SK-N-SH treated with all-trans-retinoic acid at 6 μM for 48 hours (cell line): ENCODE data around the gene CDPF1.

Experiments used
- ATAC-seq: fragments of 200-7000 bp; cut with Tn5 transposase; 3 replicates; pipeline ENCODE4 v1.9.1; 2020; ENCODE audit warnings: mild to moderate bottlenecking, moderate library complexity
- ARNTL ChIP-seq: fragments of 450-650 bp; formaldehyde crosslinking; IDR thresholded peaks from 2 replicates; pipeline ENCODE4 v1.5.0; 2020; ENCODE audit warnings: low read depth, mild to moderate bottlenecking, moderate library complexity, borderline replicate concordance
- BACH2 ChIP-seq: fragments of 250-450 bp; sonication (Bioruptor Pico); IDR thresholded peaks from 2 replicates; pipeline ENCODE4 v1.9.0; 2021; ENCODE audit warnings: mild to moderate bottlenecking, borderline replicate concordance
- CSDC2 ChIP-seq: fragments of 250-450 bp; sonication (Bioruptor Pico); IDR thresholded peaks from 2 replicates; pipeline ENCODE4 v1.5.0; 2020; ENCODE audit warnings: mild to moderate bottlenecking, moderate library complexity
- ESRRG ChIP-seq: fragments of 250-450 bp; sonication (Bioruptor Pico); IDR thresholded peaks from 2 replicates; pipeline ENCODE4 v1.6.1; 2021; ENCODE audit warnings: mild to moderate bottlenecking
- GLIS3 ChIP-seq: fragments of 250-450 bp; sonication (Bioruptor Pico); IDR thresholded peaks from 2 replicates; pipeline ENCODE4 v1.5.0; 2020; ENCODE audit warnings: mild to moderate bottlenecking, moderate library complexity
- ISL1 ChIP-seq: fragments of 250-450 bp; sonication (Bioruptor Pico); IDR thresholded peaks from 2 replicates; pipeline ENCODE4 v2.1.2; 2022; ENCODE audit warnings: mild to moderate bottlenecking, moderate library complexity
- OSR1 ChIP-seq: fragments of 250-450 bp; sonication (Bioruptor Pico); IDR thresholded peaks from 2 replicates; pipeline ENCODE4 v1.8.0; 2022; ENCODE audit warnings: moderate library complexity, mild to moderate bottlenecking, inconsistent platforms
- PPARA ChIP-seq: fragments of 250-450 bp; sonication (Bioruptor Pico); IDR thresholded peaks from 2 replicates; pipeline ENCODE4 v1.5.0; 2020; ENCODE audit warnings: mild to moderate bottlenecking, borderline replicate concordance
- SNAI2 ChIP-seq: fragments of 250-450 bp; sonication (Bioruptor Pico); IDR thresholded peaks from 2 replicates; pipeline ENCODE4 v1.5.0; 2020; ENCODE audit warnings: mild to moderate bottlenecking, moderate library complexity
- TCF4 ChIP-seq: fragments of 250-450 bp; sonication (Bioruptor Pico); IDR thresholded peaks from 2 replicates; pipeline ENCODE4 v1.8.0; 2021; ENCODE audit warnings: mild to moderate bottlenecking, moderate library complexity, borderline replicate concordance
- TOX ChIP-seq: fragments of 250-450 bp; sonication (Bioruptor Pico); IDR thresholded peaks from 2 replicates; pipeline ENCODE4 v1.8.0; 2021; ENCODE audit warnings: mild to moderate bottlenecking, moderate library complexity, borderline replicate concordance
- ZFP3 ChIP-seq: fragments of 250-450 bp; sonication (Bioruptor Pico); IDR thresholded peaks from 2 replicates; pipeline ENCODE4 v1.5.0; 2020; ENCODE audit warnings: mild to moderate bottlenecking, moderate library complexity
- ZNF565 ChIP-seq: fragments of 450-650 bp; formaldehyde crosslinking; conservative IDR thresholded peaks from 2 replicates; pipeline ENCODE4 v1.5.0; 2020; ENCODE audit warnings: low read depth, mild to moderate bottlenecking, moderate library complexity
- ZNF70 ChIP-seq: fragments of 450-650 bp; formaldehyde crosslinking; IDR thresholded peaks from 2 replicates; pipeline ENCODE4 v1.5.0; 2020; ENCODE audit warnings: mild to moderate bottlenecking, moderate library complexity
- TF ChIP-seq, protein P1 (sequence below): fragments of 250-450 bp; sonication (Bioruptor Pico); IDR thresholded peaks from 2 replicates; pipeline ENCODE4 v1.5.0; 2020; ENCODE audit warnings: mild to moderate bottlenecking, moderate library complexity
- TF ChIP-seq, protein P2 (sequence below): fragments of 250-450 bp; sonication (Bioruptor Pico); IDR thresholded peaks from 2 replicates; pipeline ENCODE4 v1.5.1; 2021; ENCODE audit warnings: mild to moderate bottlenecking, moderate library complexity
- TF ChIP-seq, protein P3 (sequence below): fragments of 250-450 bp; sonication (Bioruptor Pico); IDR thresholded peaks from 2 replicates; pipeline ENCODE4 v1.8.0; 2021; ENCODE audit warnings: low read depth, mild to moderate bottlenecking, moderate library complexity, borderline replicate concordance
- TF ChIP-seq, protein P4 (sequence below): fragments of 250-450 bp; sonication (Bioruptor Pico); IDR thresholded peaks from 2 replicates; pipeline ENCODE4 v1.8.0; 2020; ENCODE audit warnings: mild to moderate bottlenecking, moderate library complexity, borderline replicate concordance
- TF ChIP-seq, protein P5 (sequence below): fragments of 250-450 bp; sonication (Bioruptor Pico); IDR thresholded peaks from 2 replicates; pipeline ENCODE4 v1.5.1; 2020; ENCODE audit warnings: low read depth, mild to moderate bottlenecking, moderate library complexity

The CDPF1 gene

DNA sequence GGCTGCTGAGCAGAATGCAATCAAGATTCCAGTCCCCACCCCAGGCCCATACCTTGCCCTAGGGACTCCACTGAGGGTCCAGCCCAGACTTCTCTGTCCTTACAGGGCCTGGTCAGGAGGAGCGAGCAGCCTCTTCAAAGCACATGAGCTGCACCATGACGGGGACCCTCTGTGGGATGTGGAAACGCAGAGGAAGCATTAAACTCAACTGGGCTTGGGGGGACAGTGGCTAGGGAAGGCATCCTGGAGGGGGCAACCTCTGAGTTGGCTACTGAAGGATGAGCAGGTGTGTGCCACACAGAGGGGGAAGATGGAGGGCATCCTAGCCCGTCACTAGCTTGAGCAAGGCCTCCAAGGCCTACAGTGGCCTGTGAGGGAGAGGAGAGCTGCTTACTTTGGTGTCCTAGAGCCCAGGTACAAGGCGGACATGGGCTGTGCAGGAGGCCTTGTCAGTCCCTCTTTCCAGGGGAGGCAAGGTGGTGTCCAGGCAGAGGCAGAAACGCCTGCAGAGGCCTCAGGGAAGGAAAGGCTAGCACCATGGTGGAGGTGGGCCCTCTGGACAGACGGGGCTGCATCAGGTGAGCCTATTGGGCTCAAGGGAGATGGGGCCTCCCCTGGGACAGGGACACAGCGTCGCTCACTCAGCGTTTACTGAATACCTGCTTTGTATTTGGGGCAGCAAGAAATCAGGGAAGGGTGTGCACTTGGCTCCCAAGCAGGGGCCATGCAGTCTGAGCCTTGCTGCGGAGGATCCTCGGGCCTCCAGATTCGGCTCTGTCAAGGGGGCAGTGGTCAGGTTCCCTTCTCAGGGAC is 32.0 kb upstream of the CDPF1 start (continued):
- TF ChIP-seq, protein P1, sequence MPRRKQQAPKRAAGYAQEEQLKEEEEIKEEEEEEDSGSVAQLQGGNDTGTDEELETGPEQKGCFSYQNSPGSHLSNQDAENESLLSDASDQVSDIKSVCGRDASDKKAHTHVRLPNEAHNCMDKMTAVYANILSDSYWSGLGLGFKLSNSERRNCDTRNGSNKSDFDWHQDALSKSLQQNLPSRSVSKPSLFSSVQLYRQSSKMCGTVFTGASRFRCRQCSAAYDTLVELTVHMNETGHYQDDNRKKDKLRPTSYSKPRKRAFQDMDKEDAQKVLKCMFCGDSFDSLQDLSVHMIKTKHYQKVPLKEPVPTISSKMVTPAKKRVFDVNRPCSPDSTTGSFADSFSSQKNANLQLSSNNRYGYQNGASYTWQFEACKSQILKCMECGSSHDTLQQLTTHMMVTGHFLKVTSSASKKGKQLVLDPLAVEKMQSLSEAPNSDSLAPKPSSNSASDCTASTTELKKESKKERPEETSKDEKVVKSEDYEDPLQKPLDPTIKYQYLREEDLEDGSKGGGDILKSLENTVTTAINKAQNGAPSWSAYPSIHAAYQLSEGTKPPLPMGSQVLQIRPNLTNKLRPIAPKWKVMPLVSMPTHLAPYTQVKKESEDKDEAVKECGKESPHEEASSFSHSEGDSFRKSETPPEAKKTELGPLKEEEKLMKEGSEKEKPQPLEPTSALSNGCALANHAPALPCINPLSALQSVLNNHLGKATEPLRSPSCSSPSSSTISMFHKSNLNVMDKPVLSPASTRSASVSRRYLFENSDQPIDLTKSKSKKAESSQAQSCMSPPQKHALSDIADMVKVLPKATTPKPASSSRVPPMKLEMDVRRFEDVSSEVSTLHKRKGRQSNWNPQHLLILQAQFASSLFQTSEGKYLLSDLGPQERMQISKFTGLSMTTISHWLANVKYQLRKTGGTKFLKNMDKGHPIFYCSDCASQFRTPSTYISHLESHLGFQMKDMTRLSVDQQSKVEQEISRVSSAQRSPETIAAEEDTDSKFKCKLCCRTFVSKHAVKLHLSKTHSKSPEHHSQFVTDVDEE (CRISPR knock-in tag): no peak
- TF ChIP-seq, all 23 proteins: peak for 0

DNA sequence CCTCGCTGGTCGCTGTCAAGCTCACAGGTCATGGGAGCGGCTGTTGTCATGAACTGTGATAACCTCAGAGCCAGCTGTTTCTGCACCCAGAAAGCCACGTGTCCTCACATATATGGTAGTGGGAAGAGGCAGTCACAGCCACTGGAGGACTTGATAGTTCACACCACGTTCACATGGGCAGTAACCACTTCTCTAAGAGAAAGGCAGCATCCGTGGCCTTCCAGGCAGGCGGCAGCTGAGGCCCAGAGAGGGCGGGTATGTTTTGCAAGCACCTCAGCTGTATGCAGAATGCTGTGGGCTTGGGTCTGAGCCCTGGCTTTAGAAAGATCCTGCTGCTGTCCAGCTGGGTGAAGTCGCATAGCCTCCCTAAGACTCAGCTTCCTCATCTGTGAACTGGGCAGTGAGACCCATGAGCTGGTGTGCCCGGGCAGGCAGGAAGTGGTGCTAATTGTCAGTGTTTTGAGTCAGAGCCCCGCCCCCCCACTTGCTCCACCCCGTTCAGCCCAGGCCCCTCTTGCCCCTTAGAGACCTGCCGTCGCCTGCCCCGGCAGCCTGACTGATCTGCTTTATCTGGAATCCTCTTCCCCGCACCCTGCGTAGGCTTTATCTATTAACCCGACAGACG is 31.0 kb upstream of the CDPF1 start:
- ATAC-seq: no peak
- TF ChIP-seq, protein P2, sequence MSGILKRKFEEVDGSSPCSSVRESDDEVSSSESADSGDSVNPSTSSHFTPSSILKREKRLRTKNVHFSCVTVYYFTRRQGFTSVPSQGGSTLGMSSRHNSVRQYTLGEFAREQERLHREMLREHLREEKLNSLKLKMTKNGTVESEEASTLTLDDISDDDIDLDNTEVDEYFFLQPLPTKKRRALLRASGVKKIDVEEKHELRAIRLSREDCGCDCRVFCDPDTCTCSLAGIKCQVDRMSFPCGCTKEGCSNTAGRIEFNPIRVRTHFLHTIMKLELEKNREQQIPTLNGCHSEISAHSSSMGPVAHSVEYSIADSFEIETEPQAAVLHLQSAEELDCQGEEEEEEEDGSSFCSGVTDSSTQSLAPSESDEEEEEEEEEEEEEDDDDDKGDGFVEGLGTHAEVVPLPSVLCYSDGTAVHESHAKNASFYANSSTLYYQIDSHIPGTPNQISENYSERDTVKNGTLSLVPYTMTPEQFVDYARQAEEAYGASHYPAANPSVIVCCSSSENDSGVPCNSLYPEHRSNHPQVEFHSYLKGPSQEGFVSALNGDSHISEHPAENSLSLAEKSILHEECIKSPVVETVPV (CRISPR knock-in tag): no peak
- TF ChIP-seq ISL1 (CRISPR knock-in tag) (no peak), GLIS3 (no peak), ZFP3 (CRISPR knock-in tag) (no peak), ZNF70 (CRISPR knock-in tag) (no peak), SNAI2 (CRISPR knock-in tag) (no peak), BACH2 (CRISPR knock-in tag) (no peak), OSR1 (CRISPR knock-in tag) (no peak), ESRRG (CRISPR knock-in tag) (no peak)
- TF ChIP-seq, protein P1 (CRISPR knock-in tag): no peak
- TF ChIP-seq, protein P3, sequence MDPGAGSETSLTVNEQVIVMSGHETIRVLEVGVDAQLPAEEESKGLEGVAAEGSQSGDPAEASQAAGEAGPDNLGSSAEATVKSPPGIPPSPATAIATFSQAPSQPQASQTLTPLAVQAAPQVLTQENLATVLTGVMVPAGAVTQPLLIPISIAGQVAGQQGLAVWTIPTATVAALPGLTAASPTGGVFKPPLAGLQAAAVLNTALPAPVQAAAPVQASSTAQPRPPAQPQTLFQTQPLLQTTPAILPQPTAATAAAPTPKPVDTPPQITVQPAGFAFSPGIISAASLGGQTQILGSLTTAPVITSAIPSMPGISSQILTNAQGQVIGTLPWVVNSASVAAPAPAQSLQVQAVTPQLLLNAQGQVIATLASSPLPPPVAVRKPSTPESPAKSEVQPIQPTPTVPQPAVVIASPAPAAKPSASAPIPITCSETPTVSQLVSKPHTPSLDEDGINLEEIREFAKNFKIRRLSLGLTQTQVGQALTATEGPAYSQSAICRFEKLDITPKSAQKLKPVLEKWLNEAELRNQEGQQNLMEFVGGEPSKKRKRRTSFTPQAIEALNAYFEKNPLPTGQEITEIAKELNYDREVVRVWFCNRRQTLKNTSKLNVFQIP (CRISPR knock-in tag): no peak

DNA sequence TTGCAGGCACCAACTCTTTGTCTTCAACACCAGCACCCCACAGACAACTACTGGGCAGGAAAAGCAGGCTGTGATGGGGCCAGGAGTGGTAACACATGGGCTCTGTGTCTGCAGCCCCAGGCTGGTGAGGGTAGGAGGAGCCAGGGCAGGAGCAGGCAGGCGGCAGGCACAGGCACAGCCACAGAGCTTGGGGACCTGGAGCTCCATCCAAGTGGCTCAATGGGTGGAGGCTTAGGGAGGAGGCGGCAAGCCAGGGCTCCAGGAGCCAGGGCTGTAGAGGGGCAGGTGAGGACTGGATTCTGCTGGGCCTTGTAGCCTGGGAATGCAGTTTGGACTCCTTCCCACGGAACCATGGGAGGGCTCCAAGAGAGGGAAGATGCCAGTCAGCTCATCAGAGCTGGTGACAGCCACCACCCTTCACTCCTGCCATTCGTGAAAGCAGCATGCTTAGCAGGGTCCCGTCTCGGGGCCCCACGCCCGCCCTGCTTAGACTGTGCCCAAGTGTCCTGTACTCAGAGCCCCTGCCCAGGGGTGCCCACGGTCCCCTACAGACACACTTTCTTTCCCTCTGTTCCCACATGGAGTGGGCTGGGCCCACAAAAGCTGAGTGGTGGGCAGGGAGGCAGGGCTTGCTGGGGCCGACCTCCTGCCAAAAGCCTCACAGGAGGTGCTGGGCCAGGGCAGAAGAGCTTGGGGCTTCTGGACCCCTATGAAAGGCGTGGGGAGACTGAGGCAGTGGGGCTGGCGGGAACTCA is 30.1 kb upstream of the CDPF1 start:
- ATAC-seq: no peak
- no peak for TF ChIP-seq OSR1 (CRISPR knock-in tag)

DNA sequence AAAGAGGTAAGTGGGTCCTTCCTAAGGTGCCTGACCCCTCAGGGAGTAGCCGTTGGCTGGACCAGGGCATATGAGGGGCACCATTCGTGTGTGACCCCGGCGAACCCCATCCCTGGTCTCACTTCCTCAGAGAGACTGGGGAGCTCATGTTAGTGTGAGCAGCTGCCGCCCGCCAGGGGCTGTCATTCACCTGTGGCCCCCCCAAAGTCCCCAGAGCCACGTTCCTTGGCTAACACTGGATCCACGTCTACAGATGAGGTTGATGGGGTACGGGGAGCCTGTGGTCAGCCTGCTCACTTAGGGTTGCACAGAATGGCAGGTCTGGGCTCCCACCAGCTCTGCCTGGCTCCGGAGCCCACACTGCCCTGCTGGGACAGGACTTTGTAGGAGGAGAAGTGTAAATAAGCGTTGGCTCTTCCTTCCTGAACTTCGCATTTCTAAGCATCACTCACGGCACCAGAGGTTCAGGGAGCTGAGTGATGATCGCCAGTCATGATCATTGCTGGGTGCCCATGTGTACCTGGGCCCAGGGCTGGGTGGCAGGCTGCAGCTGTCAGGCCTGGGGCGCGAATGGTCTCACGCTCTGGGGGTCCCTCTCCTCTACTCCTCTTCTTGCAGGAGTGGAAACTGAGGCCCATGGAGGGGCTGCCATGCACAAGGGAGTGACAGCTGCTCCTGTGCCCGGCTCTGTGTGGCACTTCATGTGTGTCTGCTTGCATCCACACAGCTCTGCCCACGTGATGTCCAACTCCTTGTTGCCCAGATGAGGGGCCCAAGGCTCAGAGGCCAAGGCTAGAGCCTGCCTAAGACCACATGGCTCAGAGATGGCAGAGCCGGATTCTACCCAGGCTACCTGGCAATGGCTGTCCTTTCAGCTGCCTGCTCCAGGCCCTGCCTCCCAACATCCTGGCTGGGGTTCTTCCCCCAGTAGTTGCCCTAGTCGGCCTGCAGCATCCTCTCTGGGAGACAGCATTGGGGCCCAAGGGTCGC is 28.9 kb upstream of the CDPF1 start:
- no peak for ATAC-seq
- TF ChIP-seq GLIS3: no peak
- TF ChIP-seq, protein P4, sequence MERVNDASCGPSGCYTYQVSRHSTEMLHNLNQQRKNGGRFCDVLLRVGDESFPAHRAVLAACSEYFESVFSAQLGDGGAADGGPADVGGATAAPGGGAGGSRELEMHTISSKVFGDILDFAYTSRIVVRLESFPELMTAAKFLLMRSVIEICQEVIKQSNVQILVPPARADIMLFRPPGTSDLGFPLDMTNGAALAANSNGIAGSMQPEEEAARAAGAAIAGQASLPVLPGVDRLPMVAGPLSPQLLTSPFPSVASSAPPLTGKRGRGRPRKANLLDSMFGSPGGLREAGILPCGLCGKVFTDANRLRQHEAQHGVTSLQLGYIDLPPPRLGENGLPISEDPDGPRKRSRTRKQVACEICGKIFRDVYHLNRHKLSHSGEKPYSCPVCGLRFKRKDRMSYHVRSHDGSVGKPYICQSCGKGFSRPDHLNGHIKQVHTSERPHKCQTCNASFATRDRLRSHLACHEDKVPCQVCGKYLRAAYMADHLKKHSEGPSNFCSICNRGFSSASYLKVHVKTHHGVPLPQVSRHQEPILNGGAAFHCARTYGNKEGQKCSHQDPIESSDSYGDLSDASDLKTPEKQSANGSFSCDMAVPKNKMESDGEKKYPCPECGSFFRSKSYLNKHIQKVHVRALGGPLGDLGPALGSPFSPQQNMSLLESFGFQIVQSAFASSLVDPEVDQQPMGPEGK: no peak
- no peak for TF ChIP-seq TCF4 (CRISPR knock-in tag)
- no peak for TF ChIP-seq ISL1 (CRISPR knock-in tag)
- TF ChIP-seq TOX: no peak
- TF ChIP-seq BACH2 (CRISPR knock-in tag): no peak
- TF ChIP-seq ZNF565 (CRISPR knock-in tag): no peak
- no peak for TF ChIP-seq ARNTL (CRISPR knock-in tag)
- no peak for TF ChIP-seq ESRRG (CRISPR knock-in tag)
- TF ChIP-seq ZFP3 (CRISPR knock-in tag): no peak
- TF ChIP-seq, protein P5, sequence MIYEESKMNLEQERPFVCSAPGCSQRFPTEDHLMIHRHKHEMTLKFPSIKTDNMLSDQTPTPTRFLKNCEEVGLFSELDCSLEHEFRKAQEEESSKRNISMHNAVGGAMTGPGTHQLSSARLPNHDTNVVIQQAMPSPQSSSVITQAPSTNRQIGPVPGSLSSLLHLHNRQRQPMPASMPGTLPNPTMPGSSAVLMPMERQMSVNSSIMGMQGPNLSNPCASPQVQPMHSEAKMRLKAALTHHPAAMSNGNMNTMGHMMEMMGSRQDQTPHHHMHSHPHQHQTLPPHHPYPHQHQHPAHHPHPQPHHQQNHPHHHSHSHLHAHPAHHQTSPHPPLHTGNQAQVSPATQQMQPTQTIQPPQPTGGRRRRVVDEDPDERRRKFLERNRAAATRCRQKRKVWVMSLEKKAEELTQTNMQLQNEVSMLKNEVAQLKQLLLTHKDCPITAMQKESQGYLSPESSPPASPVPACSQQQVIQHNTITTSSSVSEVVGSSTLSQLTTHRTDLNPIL (CRISPR knock-in tag): no peak
- TF ChIP-seq PPARA (CRISPR knock-in tag): no peak
- no peak for TF ChIP-seq CSDC2 (CRISPR knock-in tag)
